Subcutaneous adipose tissue (tissue), 4 donors: Measurements from ENCODE around the gene SLC44A4. TPM values are rescaled to one million over a fixed set of nuclear protein-coding genes. Genes with fewer than 3 reads are reported as not detected.

Experiments
- total RNA-seq, 4 donors: library from RNA; depleted of rRNA; stranded (reverse); fragments of >200 nt; gene quantifications; one replicate each; pipeline ENCODE4 v1.1.0, GENCODE V29; 2016
- TF ChIP-seq, protein P1 (sequence below): fragments of 450-650 bp; IDR thresholded peaks from one replicate; pipeline ENCODE4 v1.5.1; 2016; ENCODE audit warnings: low read depth, mild to moderate bottlenecking, control low read depth, antibody characterized with exemption, moderate library complexity

Gene SLC44A4
- total RNA-seq, 4 donors from 2014 or later = 0.51 TPM; not detected in 3

DNA sequence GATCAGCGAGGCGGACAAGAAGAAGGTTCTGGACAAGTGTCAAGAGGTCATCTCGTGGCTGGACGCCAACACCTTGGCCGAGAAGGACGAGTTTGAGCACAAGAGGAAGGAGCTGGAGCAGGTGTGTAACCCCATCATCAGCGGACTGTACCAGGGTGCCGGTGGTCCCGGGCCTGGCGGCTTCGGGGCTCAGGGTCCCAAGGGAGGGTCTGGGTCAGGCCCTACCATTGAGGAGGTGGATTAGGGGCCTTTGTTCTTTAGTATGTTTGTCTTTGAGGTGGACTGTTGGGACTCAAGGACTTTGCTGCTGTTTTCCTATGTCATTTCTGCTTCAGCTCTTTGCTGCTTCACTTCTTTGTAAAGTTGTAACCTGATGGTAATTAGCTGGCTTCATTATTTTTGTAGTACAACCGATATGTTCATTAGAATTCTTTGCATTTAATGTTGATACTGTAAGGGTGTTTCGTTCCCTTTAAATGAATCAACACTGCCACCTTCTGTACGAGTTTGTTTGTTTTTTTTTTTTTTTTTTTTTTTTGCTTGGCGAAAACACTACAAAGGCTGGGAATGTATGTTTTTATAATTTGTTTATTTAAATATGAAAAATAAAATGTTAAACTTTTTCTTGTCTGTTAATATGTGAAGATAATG, 49.0 kb downstream of the SLC44A4 start:
- TF ChIP-seq, protein P1, sequence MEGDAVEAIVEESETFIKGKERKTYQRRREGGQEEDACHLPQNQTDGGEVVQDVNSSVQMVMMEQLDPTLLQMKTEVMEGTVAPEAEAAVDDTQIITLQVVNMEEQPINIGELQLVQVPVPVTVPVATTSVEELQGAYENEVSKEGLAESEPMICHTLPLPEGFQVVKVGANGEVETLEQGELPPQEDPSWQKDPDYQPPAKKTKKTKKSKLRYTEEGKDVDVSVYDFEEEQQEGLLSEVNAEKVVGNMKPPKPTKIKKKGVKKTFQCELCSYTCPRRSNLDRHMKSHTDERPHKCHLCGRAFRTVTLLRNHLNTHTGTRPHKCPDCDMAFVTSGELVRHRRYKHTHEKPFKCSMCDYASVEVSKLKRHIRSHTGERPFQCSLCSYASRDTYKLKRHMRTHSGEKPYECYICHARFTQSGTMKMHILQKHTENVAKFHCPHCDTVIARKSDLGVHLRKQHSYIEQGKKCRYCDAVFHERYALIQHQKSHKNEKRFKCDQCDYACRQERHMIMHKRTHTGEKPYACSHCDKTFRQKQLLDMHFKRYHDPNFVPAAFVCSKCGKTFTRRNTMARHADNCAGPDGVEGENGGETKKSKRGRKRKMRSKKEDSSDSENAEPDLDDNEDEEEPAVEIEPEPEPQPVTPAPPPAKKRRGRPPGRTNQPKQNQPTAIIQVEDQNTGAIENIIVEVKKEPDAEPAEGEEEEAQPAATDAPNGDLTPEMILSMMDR = no peak

DNA sequence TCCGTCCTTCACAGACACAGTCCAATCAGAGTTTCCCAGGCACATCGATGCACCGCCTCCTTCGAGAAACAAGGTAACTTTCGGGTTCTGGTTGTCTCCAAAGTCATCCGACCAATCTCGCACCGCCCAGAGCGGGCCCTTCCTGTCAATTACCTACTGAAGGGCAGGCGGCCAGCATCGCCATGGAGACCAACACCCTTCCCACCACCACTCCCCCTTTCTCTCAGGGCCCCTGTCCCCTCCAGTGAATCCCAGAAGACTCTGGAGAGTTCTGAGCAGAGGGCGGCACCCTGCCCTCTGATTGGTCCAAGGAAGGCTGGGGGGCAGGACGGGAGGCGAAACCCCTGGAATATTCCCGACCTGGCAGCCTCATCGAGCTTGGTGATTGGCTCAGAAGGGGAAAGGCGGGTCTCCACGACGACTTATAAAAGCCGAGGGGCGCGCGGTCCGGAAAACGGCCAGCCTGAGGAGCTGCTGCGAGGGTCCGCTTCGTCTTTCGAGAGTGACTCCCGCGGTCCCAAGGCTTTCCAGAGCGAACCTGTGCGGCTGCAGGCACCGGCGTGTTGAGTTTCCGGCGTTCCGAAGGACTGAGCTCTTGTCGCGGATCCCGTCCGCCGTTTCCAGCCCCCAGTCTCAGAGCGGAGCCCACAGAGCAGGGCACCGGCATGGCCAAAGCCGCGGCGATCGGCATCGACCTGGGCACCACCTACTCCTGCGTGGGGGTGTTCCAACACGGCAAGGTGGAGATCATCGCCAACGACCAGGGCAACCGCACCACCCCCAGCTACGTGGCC, 51.3 kb downstream of the SLC44A4 start, which contains the start of gene HSPA1B:
TSS of gene HSPA1B (plus strand) at position 453 of the 794 bp plus-strand sequence. CDS start at position 666, 213 bp downstream.
- TF ChIP-seq, protein P1 = no peak

DNA sequence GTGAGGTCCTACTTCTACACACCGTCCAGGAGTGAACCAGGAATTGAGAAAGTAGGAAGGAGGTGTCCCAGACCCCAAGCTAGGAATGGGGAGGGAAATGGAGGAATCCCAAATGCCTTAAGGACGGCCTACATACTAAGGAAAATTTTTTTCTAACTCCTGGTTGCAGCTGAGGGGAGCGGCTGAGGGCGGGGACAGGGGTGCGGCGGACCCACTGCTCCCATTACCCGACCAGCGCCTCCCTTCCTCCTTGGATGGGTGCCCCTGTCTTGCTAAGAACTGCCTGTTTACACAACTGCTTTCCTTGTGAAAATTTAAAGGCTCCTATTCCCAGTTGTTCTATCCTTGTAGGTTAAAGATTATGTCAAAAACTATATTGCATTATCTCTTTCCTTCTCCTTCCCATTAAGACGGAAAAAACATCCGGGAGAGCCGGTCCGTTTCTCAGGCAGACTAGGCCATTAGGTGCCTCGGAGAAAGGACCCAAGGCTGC, 52.0 kb downstream of the SLC44A4 start:
- TF ChIP-seq, protein P1 = no peak

DNA sequence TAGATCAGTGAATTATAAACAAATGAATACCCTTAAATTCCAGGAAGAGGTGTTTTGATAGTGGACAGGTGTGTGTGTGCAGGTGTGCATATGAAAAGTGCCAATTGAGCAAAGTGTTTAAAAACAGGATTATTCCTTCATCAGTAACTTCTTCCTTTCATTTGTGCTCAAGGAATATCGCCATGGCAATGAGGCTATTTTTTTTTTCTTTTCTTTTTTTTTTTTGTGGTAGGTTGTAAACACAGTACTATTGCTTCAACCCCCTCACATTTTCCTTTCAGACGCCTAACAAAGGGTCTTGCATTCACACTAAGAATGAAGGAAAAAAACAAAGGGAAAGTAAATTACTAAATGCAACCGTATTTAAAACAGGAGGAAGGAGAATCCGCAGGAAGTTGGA, 53.2 kb downstream of the SLC44A4 start:
- TF ChIP-seq, protein P1 = no peak

DNA sequence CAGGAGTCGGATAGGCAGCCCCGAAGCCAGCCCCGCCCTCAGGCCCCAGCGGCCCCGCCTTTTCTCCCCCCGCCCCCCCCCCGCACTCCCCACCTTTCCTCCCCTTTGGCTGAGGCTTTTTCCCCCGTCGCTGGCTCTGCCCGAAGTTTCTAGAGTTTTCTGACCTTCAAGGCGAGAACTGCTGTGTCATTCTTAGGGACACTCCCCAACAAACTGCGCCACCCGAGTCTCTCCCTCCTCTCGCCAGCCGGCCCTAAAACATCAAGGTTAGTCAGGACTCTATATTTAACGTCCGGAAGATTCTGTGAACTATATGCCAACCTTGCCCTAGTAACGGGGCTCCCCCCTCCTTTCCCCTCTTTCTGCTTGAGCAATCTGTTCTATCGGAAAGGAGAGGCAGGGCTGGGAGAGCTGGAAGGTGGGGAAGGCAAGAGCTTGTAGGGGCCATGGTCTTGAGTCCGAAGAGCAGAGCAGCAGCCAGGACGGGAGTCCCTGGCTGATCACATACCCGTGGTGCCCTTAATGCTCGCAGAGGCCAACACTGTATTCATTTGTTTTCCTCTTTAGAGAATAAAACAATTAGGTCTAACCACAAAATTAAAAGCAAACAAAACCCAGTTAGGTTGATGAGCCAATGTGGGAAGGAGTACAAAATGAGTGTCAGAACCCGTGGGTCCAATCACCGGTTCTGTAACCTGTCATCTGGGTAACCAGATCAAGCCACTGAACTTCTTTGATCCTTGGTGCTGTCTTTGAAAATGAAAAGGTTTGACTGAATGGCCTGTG, 56.6 kb downstream of the SLC44A4 start:
- TF ChIP-seq, protein P1 = no peak

DNA sequence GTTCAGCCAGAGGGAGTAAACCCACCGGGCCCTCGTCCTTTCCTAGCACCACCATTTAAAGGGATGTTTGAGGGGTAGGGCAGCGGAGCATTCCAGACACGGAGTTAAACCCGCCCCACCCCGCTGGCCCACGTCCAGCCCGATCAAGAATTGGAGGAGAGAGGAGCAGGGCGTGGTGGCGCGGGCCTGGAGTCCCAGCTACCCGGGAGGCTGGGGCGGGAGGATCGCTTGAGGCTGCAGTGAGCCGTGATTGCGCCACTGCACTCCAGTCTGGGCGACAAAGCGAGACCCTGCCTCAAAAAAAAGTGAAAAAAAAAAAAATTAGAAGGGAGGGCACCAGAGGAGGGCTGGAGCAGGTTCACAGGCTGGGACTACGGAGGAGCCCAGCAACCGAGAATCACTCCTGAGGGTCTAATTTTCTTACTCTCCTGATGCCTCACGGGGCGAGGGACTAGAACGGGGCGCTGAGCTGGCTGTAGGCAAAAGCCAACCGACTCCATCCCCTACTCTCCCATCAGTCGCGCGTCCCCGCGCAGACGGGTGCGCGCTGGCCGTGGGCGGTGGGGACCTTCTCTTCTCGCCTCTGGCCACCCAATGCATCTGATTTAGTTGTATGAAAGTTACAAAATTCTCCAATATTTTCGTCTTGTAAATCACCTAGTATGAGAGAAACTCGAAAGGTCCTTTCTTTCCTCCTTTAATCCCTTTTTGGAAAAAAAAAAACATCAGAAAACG, 57.3 kb downstream of the SLC44A4 start:
- TF ChIP-seq, protein P1 = no peak
